IMR-90 (cell line): ENCODE measurements around the gene ZNF213. TPM values are rescaled to one million over a fixed set of nuclear protein-coding genes. Genes with fewer than 3 reads are reported as not detected.

Source experiments
- ATAC-seq: fragments of 200-7000 bp; cut with Tn5 transposase; 2 replicates; pipeline ENCODE4 v1.9.1; 2020; ENCODE audit warnings: low read depth, mild to moderate bottlenecking, moderate library complexity
- BruUV-seq: library from RNA; stranded (reverse); fragments of 400-500 nt; replicated peaks from 2 replicates; lab custom pipeline; 2021; lab: Mats Ljungman, UMichigan
- CTCF ChIA-PET: fragments of 300-600 bp; formaldehyde crosslinking; extraction: SDS; loops from one replicate; lab custom pipeline; 2021; ENCODE audit warnings: antibody characterized with exemption; lab: Yijun Ruan, JAX
- POLR2A ChIA-PET: fragments of 300-600 bp; sonication (Branson Sonifier 250); formaldehyde crosslinking; loops from one replicate; lab custom pipeline; 2022; ENCODE audit warnings: antibody characterized with exemption; ENCODE audit not compliant: unreplicated experiment; lab: Charles Lee
- DNase-seq: peaks from one replicate; pipeline ENCODE4 v3.0.0; 2013
- H2AFZ ChIP-seq: replicated peaks from 2 replicates; pipeline ENCODE3; 2013; ENCODE audit warnings: low read length, mild to moderate bottlenecking; ENCODE audit not compliant: poor library complexity
- H2AK5ac ChIP-seq: 2 replicates; pipeline ENCODE4 v1.6.1; 2013; ENCODE audit warnings: low read depth, low read length, inconsistent platforms
- H2AK9ac ChIP-seq: replicated peaks from 2 replicates; pipeline ENCODE3; 2013; ENCODE audit warnings: mild to moderate bottlenecking, low read depth, low read length, moderate library complexity; ENCODE audit not compliant: poor library complexity
- H2BK120ac ChIP-seq: 2 replicates; pipeline ENCODE4 v1.6.1; 2013; ENCODE audit warnings: low read depth, low read length, inconsistent platforms
- H2BK15ac ChIP-seq: 3 replicates; pipeline ENCODE4 v1.6.1; 2013; ENCODE audit warnings: low read depth, low read length, inconsistent platforms
- H2BK20ac ChIP-seq: 2 replicates; pipeline ENCODE4 v1.6.1; 2013; ENCODE audit warnings: low read depth, mild to moderate bottlenecking, inconsistent platforms, low read length, moderate library complexity
- H2BK5ac ChIP-seq: 2 replicates; pipeline ENCODE4 v1.6.1; 2013; ENCODE audit warnings: mild to moderate bottlenecking, low read depth, low read length, inconsistent platforms; ENCODE audit not compliant: poor library complexity, severe bottlenecking
- H3K14ac ChIP-seq: replicated peaks from 2 replicates; pipeline ENCODE4 v1.6.1; 2013; ENCODE audit warnings: low read depth, low read length, inconsistent platforms
- H3K18ac ChIP-seq: 2 replicates; pipeline ENCODE4 v1.6.1; 2013; ENCODE audit warnings: low read depth, low read length, control low read depth
- H3K23ac ChIP-seq: 2 replicates; pipeline ENCODE4 v1.6.1; 2013; ENCODE audit warnings: low read depth, low read length, inconsistent platforms
- H3K27ac ChIP-seq: 2 replicates; pipeline ENCODE4 v1.5.1; 2013; ENCODE audit warnings: mild to moderate bottlenecking, control low read depth, low read length; ENCODE audit not compliant: insufficient read depth
- H3K27me3 ChIP-seq: 2 replicates; pipeline ENCODE4 v1.6.1; 2013; ENCODE audit warnings: low read length; ENCODE audit not compliant: control insufficient read depth, insufficient read depth
- H3K36me3 ChIP-seq: 2 replicates; pipeline ENCODE4 v1.6.1; 2013; ENCODE audit warnings: low read length, mixed read lengths; ENCODE audit not compliant: control insufficient read depth, insufficient read depth
- H3K4ac ChIP-seq: 2 replicates; pipeline ENCODE4 v1.6.1; 2013; ENCODE audit warnings: low read depth, low read length, inconsistent platforms
- H3K4me1 ChIP-seq: 2 replicates; pipeline ENCODE4 v1.6.1; 2013; ENCODE audit warnings: low read length, mixed read lengths; ENCODE audit not compliant: control insufficient read depth, insufficient read depth
- H3K4me2 ChIP-seq: 2 replicates; pipeline ENCODE4 v1.6.1; 2013; ENCODE audit warnings: low read depth, mild to moderate bottlenecking, control low read depth, low read length, moderate library complexity
- H3K4me3 ChIP-seq: 2 replicates; pipeline ENCODE4 v1.5.1; 2013; ENCODE audit warnings: low read depth, mild to moderate bottlenecking, control low read depth, low read length, moderate library complexity; ENCODE audit not compliant: insufficient read depth
- H3K56ac ChIP-seq: 2 replicates; pipeline ENCODE4 v1.6.1; 2013; ENCODE audit warnings: low read length, inconsistent platforms; ENCODE audit not compliant: insufficient read depth; ENCODE audit errors: extremely low read depth
- H3K79me1 ChIP-seq, 2 experiments: 2 replicates each; pipeline ENCODE4 v1.6.1; 2013; ENCODE audit warnings: low read length in 2 of 2, inconsistent platforms in 1 of 2, low read depth in 1 of 2
- H3K9ac ChIP-seq: 2 replicates; pipeline ENCODE4 v1.6.1; 2013; ENCODE audit warnings: low read depth, low read length, control low read depth
- H3K9me1 ChIP-seq: 2 replicates; pipeline ENCODE4 v1.6.1; 2013; ENCODE audit warnings: low read length, inconsistent platforms; ENCODE audit not compliant: insufficient read depth
- H3K9me3 ChIP-seq: 2 replicates; pipeline ENCODE4 v1.6.1; 2013; ENCODE audit warnings: low read length; ENCODE audit not compliant: control insufficient read depth, insufficient read depth
- H4K20me1 ChIP-seq: 2 replicates; pipeline ENCODE4 v1.6.1; 2013; ENCODE audit warnings: low read length, inconsistent platforms; ENCODE audit not compliant: insufficient read depth
- H4K5ac ChIP-seq: 2 replicates; pipeline ENCODE4 v1.6.1; 2013; ENCODE audit warnings: mild to moderate bottlenecking, low read depth, low read length, control low read depth
- H4K8ac ChIP-seq, 2 experiments: 2 replicates each; pipeline ENCODE4 v1.6.1; 2013; ENCODE audit warnings: low read depth in 2 of 2, low read length in 2 of 2, control low read depth in 1 of 2, inconsistent platforms in 1 of 2
- H4K91ac ChIP-seq: 2 replicates; pipeline ENCODE4 v1.6.1; 2013; ENCODE audit warnings: low read depth, low read length, inconsistent platforms; ENCODE audit not compliant: insufficient read depth
- BHLHE40 ChIP-seq: fragments of 150-350 bp; IDR thresholded peaks from 2 replicates; pipeline ENCODE4 v1.6.1; 2016; ENCODE audit warnings: mild to moderate bottlenecking, low read depth, low read length
- FOS ChIP-seq: fragments of 150-350 bp; IDR thresholded peaks from 2 replicates; pipeline ENCODE4 v1.6.1; 2016; ENCODE audit warnings: low read depth, low read length
- MAFK ChIP-seq: IDR thresholded peaks from 2 replicates; pipeline ENCODE4 v1.6.1; 2012; ENCODE audit warnings: low read depth, low read length, improper control_type of control experiment
- MAZ ChIP-seq: IDR thresholded peaks from 2 replicates; pipeline ENCODE4 v1.6.1; 2012; ENCODE audit warnings: low read depth, mild to moderate bottlenecking, low read length, improper control_type of control experiment, moderate library complexity, borderline replicate concordance
- USF2 ChIP-seq: fragments of 150-350 bp; IDR thresholded peaks from 2 replicates; pipeline ENCODE4 v1.6.1; 2017; ENCODE audit warnings: mild to moderate bottlenecking, antibody characterized with exemption, low read length, low read depth
- whole genome bisulfite sequencing, 2 experiments: methylation state at CpG; one replicate each; pipeline versions ENCODE4 v1.1.5 to v1.1.7; 2013; ENCODE audit warnings: missing lambda C conversion rate in 2 of 2; ENCODE audit not compliant: insufficient read length in 1 of 2; ENCODE audit errors: extremely low coverage in 2 of 2; 5-methylcytosine and 5-hydroxymethylcytosine counted together
- dilution Hi-C: fragments of 300-500 bp; cut with HindIII; formaldehyde crosslinking; loops from one replicate; pipeline ENCODE4 v1.14.3; 2018; ENCODE audit warnings: low sequenced_read_pairs; ENCODE audit not compliant: unreplicated experiment
- in situ Hi-C: fragments of 300-500 bp; cut with MboI; formaldehyde crosslinking; loops from 3 replicates; pipeline ENCODE4 v1.14.3; 2019; ENCODE audit warnings: low sequenced_read_pairs, inconsistent platforms, mixed read lengths
- intact Hi-C: fragments of 100-400 bp; cut with micrococcal nuclease; formaldehyde crosslinking; loops from 2 replicates; pipeline ENCODE4 v1.10.0; 2022
- polyA plus RNA-seq, 3 experiments: library from polyadenylated mRNA; depleted of rRNA; stranded (reverse); fragments of >200 nt; gene quantifications; 2 replicates each; pipeline ENCODE4 v1.2.3, GENCODE V29; 2012; ENCODE audit warnings: low replicate concordance in 1 of 3
- total RNA-seq: library from RNA; depleted of rRNA; stranded (reverse); fragments of >200 nt; gene quantifications from 2 replicates; pipeline ENCODE4 v1.2.3, GENCODE V29; 2012
- TF ChIP-seq, protein P1 (sequence below): conservative IDR thresholded peaks from 2 replicates; pipeline ENCODE4 v1.5.1; 2012; ENCODE audit warnings: mild to moderate bottlenecking, low read depth, low read length, improper control_type of control experiment

Gene ZNF213
- total and polyA plus RNA-seq, 2 of the 4 experiments (the other 2 are of a cell fraction): 0.72 to 4.0 TPM

DNA sequence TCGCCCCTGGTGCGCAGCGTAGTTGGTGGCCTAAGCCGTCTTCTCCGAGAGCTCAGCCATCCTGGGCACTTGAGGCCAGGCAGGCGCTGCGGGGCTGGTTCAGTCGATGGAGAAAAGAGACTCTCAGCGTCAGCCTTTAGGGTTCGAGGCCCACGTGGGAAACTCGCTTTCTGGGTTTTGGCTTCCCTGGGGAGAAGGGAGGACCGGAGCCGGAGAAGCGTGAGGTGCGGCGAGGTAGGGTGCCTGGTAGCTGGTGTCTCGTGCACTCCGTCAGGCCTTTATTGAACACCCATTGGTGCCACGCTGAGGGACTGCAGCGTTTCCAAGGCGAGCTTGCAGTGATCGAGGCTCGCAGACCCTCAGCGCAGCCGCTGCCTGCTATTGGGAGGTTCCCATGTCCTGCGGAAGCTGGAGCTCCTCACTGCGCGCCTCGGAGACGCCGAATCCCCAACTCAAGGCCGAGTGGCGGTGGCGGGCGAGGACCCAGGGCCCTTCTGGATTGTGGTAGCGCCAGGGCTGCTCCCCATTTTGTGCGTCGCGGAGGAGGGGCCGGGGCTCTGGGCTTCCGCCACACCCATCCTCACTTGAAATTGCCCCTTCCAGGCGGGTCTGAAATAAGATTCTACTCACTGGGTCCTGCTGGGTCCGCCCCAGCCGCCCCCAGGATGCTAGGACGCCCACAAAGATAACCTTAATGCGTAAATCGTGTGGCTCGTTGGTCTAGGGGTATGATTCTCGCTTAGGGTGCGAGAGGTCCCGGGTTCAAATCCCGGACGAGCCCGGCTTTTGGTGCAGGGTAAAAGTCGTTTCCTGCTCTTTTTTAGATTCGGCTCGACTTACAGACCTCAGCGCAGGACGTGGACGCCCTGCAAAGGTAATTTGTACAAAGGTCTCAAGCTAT, 54.3 kb downstream of the ZNF213 start:
- H3K9me3 ChIP-seq: no peaks in the 10 kb centered on the region
- peak overlapping the region; percentile 13 to 20; a peak in 3 of 4 replicates for H4K8ac ChIP-seq
- peak overlapping the region; percentile 75 for H2AK9ac ChIP-seq
- H3K9me1 ChIP-seq: no peaks in the 10 kb centered on the region
- peak overlapping the region; percentile 81 for H3K4me2 ChIP-seq
- H3K36me3 ChIP-seq: no peaks in the 10 kb centered on the region
- H3K27ac ChIP-seq: peak overlapping the region; percentile 14; the same call in 1 of the 2 replicates
- WGBS, 2 experiments: 1% methylated on average over 29 of the region's 61 CpGs; no CpG with 5 or more reads in 1 of the 2 experiments
- no peaks in the 10 kb centered on the region for H3K79me1 ChIP-seq
- peak overlapping the region; percentile 55 for H3K9ac ChIP-seq
- intact Hi-C loops: loop anchor here (2.0 to 5.0 kb wide), 2 partner anchors 73 to 312 kb away; partner anchors contain the start of gene CLUAP1
- peak overlapping the region; percentile 24; the same call in 1 of the 2 replicates for H3K4ac ChIP-seq
- H2BK20ac ChIP-seq: no peak overlapping the region
- peak overlapping the region; percentile 82 for H3K23ac ChIP-seq
- H2BK120ac ChIP-seq: no peak overlapping the region
- H3K4me1 ChIP-seq: peaks cover 2% of the 10 kb centered on the region; the same call in 1 of the 2 replicates
- H2BK15ac ChIP-seq: no peak overlapping the region; the same call in 2 of the 3 replicates
- BruUV-seq: no TSS peak
- CTCF ChIA-PET: interaction anchor here (0.5 kb wide), 1 partner anchor 37 kb away, joined by 3 read pairs; no protein-coding TSS in a partner anchor
- no peak overlapping the region for H3K18ac ChIP-seq
- TF ChIP-seq USF2 (0 out of 2 replicates have a peak, but pooled peaks have one; percentile 37), BHLHE40 (peak; percentile 55), FOS (peak; percentile 76), MAFK (no peak), MAZ (peak; percentile 29; the same call in 1 of the 2 replicates)
- TF ChIP-seq, protein P1, sequence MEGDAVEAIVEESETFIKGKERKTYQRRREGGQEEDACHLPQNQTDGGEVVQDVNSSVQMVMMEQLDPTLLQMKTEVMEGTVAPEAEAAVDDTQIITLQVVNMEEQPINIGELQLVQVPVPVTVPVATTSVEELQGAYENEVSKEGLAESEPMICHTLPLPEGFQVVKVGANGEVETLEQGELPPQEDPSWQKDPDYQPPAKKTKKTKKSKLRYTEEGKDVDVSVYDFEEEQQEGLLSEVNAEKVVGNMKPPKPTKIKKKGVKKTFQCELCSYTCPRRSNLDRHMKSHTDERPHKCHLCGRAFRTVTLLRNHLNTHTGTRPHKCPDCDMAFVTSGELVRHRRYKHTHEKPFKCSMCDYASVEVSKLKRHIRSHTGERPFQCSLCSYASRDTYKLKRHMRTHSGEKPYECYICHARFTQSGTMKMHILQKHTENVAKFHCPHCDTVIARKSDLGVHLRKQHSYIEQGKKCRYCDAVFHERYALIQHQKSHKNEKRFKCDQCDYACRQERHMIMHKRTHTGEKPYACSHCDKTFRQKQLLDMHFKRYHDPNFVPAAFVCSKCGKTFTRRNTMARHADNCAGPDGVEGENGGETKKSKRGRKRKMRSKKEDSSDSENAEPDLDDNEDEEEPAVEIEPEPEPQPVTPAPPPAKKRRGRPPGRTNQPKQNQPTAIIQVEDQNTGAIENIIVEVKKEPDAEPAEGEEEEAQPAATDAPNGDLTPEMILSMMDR: no peak
- H2BK5ac ChIP-seq: no peak overlapping the region
- no peak overlapping the region for H2AK5ac ChIP-seq
- H3K4me3 ChIP-seq: peak overlapping the region; percentile 58
- no peak overlapping the region; the same call in 1 of the 2 replicates for H3K56ac ChIP-seq
- H2AFZ ChIP-seq: peak overlapping the region; percentile 99
- no peak overlapping the region; the same call in 1 of the 2 replicates for H3K14ac ChIP-seq
- in situ Hi-C loops: no loop called here
- peaks cover 2% of the 10 kb centered on the region for H4K20me1 ChIP-seq
- ATAC-seq (peak; percentile 40), DNase-seq (peak; percentile 59)
- dilution Hi-C loops: no loop called here
- POLR2A ChIA-PET: interaction anchor here (0.5 kb wide), 1 partner anchor 112 kb away, joined by 3 read pairs; no protein-coding TSS in a partner anchor
- no peak overlapping the region for H4K91ac ChIP-seq
- H3K27me3 ChIP-seq: peaks cover 3% of the 10 kb centered on the region; the same call in 1 of the 2 replicates
- H4K5ac ChIP-seq: no peak overlapping the region
